Spleen (tissue), 7 donors: Measurements from ENCODE around the gene BNIP3.
A peak's percentile ranks its signal among the peaks of the same experiment; 100 is the strongest.

ENCODE experiments used
- POLR2AphosphoS5 ChIP-seq, 3 donors: sonication (generic); formaldehyde crosslinking; IDR thresholded peaks; one replicate each; pipeline ENCODE4 v1.5.1; 2017; ENCODE audit warnings: antibody characterized with exemption in 3 of 3
- TF ChIP-seq, protein P1 (sequence below), 11 experiments: fragments of 200-600 bp in 7 of 11; fragments of 450-650 bp in 4 of 11; sonication (generic) in 4 of 11; IDR thresholded peaks in 8 of 11; conservative IDR thresholded peaks in 3 of 11; 1 replicate in 7 of 11; 2 replicates in 4 of 11; pipeline versions ENCODE4 v1.4.0 to v1.8.0; 2016 to 2021; ENCODE audit warnings: antibody characterized with exemption in 11 of 11, inconsistent platforms in 4 of 11, mild to moderate bottlenecking in 1 of 11
- donor health status: DM: no; HTN: no; CAD: no; lungs with moderate emphysema.
- donor health status: DM: no; HTN: no; CAD: no.
- donor health status: DM: no; HTN: no; CAD: no.

- TF ChIP-seq, protein P1, sequence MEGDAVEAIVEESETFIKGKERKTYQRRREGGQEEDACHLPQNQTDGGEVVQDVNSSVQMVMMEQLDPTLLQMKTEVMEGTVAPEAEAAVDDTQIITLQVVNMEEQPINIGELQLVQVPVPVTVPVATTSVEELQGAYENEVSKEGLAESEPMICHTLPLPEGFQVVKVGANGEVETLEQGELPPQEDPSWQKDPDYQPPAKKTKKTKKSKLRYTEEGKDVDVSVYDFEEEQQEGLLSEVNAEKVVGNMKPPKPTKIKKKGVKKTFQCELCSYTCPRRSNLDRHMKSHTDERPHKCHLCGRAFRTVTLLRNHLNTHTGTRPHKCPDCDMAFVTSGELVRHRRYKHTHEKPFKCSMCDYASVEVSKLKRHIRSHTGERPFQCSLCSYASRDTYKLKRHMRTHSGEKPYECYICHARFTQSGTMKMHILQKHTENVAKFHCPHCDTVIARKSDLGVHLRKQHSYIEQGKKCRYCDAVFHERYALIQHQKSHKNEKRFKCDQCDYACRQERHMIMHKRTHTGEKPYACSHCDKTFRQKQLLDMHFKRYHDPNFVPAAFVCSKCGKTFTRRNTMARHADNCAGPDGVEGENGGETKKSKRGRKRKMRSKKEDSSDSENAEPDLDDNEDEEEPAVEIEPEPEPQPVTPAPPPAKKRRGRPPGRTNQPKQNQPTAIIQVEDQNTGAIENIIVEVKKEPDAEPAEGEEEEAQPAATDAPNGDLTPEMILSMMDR (IDR thresholded peaks at IDR 0.05 in 8 of 11, conservative IDR thresholded peaks at IDR 0.05 in 3 of 11): peak in 1 of 11 experiments; percentile 11
- peak; percentile 89 to 95 (median 93) for TF ChIP-seq POLR2AphosphoS5 (IDR thresholded peaks at IDR 0.05)
Observed at GRCh38 chr10:131981429-131982184, at the start of gene BNIP3.
